ENCODE data around the gene CDCP2.

CDCP2 gene

DNA sequence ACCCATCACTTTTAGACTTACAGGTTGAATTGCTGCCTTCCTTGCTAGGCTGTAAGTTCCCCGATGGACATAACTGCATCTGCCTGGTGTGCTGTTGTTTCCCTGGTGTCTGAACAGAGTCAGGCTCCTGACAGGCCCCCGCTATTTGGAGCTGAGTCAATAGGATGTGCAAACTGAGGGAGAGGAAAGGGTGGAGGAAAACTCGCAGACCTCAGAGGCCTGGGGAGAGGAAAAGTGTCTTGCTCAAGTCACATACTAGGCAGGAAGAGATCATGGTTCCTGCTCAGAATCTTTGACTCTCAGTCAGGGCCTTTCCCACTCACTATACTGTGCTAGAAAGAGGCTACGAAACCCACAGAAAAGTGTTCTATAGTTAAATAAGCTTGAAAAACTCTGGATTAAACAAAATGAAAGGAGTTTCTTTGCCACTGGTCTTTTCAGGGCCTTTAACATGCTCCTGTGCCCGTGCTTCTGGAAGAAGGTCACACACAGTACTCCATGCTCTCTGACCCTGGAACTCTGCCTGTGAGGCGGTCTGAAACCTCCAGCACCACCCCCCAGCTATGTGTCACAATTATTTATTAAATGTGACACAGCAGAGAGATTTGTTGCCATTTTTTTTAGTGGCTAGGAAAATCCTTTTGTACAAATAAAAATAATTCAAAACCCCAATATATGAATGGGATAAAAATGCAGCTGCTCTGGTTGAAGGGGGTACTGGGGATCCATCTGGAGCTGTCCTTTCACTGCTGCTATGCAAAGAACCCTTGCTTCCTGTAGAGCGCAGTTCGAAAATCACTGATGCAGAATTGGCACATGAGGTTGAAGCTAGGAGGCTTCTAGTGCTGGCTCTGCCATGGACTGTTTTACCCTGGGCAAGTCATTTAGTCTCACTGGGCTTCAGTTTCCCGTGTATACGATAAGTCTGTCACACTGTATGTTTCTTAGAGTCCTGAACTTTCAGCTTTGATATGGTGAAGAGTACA is 20.1 kb upstream of the CDCP2 start:
- H3K9ac ChIP-seq (ENCODE audit: low read depth, low read length) = no peak overlapping the region

DNA sequence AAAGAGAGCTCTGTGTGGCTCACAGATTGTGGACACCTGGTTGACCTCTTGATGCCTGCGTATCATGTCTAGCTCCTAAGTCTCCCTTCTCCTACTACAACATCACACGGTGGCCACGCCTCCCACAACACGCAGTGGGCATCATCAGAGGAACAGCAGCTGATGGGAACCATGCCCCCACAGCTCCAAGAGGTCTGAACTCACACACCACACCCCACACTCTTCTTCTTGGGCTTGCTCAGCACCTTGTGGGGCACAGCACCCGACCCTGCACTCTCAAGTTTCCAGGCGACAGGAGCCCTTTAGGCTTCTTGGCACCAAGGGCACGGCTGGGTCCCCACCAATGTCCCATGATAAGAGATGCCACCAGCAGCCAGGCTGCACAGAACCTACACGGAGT is 18.8 kb upstream of the CDCP2 start:
- no peaks in the 10 kb centered on the region for H3K79me2 ChIP-seq (ENCODE audit: insufficient read depth, low read length)
- no peaks in the 10 kb centered on the region for H3K27me3 ChIP-seq (ENCODE audit: insufficient read depth, low read length, poor library complexity)
- H2AFZ ChIP-seq (ENCODE audit: low read depth, low read length) = no peak overlapping the region
- ATAC-seq (ENCODE audit: insufficient read depth, low read depth) = no peak
- no peaks in the 10 kb centered on the region for H3K4me1 ChIP-seq (ENCODE audit: insufficient read depth, low read length)
- no peak for DNase-seq
- no peak overlapping the region for H3K9ac ChIP-seq (ENCODE audit: low read depth, low read length)
- H3K27ac ChIP-seq (ENCODE audit: low read length) = no peak overlapping the region
- H3K4me3 ChIP-seq (ENCODE audit: low read depth in 1 of 2, low read length in 2 of 2) = no peak overlapping the region
- no peak overlapping the region for H3K4me2 ChIP-seq (ENCODE audit: insufficient read depth, low read length)
- TF ChIP-seq, protein P1, sequence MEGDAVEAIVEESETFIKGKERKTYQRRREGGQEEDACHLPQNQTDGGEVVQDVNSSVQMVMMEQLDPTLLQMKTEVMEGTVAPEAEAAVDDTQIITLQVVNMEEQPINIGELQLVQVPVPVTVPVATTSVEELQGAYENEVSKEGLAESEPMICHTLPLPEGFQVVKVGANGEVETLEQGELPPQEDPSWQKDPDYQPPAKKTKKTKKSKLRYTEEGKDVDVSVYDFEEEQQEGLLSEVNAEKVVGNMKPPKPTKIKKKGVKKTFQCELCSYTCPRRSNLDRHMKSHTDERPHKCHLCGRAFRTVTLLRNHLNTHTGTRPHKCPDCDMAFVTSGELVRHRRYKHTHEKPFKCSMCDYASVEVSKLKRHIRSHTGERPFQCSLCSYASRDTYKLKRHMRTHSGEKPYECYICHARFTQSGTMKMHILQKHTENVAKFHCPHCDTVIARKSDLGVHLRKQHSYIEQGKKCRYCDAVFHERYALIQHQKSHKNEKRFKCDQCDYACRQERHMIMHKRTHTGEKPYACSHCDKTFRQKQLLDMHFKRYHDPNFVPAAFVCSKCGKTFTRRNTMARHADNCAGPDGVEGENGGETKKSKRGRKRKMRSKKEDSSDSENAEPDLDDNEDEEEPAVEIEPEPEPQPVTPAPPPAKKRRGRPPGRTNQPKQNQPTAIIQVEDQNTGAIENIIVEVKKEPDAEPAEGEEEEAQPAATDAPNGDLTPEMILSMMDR (IDR thresholded peaks at IDR 0.05; ENCODE audit: borderline replicate concordance, extremely low read depth, low read length, poor library complexity, severe bottlenecking) = no peak
- TF ChIP-seq EZH2 (IDR thresholded peaks at IDR 0.05; ENCODE audit: borderline replicate concordance, low read depth, low read length, severe bottlenecking) = no peak
- H3K9me3 ChIP-seq (ENCODE audit: insufficient read depth, low read length, severe bottlenecking) = no peaks in the 10 kb centered on the region
- no peaks in the 10 kb centered on the region for H4K20me1 ChIP-seq (ENCODE audit: insufficient read depth, low read length)
- H3K36me3 ChIP-seq (ENCODE audit: insufficient read depth, low read length) = peaks cover 11% of the 10 kb centered on the region; the same call in 1 of the 2 replicates

More for the DNA sequence above, 20.1 kb upstream of the CDCP2 start:
- no peaks in the 10 kb centered on the region for H3K27me3 ChIP-seq (ENCODE audit: insufficient read depth, low read length, poor library complexity)
- H2AFZ ChIP-seq (ENCODE audit: low read depth, low read length) = no peak overlapping the region
- H3K4me1 ChIP-seq (ENCODE audit: insufficient read depth, low read length) = no peaks in the 10 kb centered on the region
- DNase-seq (no peak), ATAC-seq (ENCODE audit: insufficient read depth, low read depth) (no peak)
- H3K27ac ChIP-seq (ENCODE audit: low read length) = no peak overlapping the region
- TF ChIP-seq, protein P1 (IDR thresholded peaks at IDR 0.05; ENCODE audit: borderline replicate concordance, extremely low read depth, low read length, poor library complexity, severe bottlenecking) = no peak
- no peak for TF ChIP-seq EZH2 (IDR thresholded peaks at IDR 0.05; ENCODE audit: borderline replicate concordance, low read depth, low read length, severe bottlenecking)
- H3K79me2 ChIP-seq (ENCODE audit: insufficient read depth, low read length) = no peaks in the 10 kb centered on the region
- H3K36me3 ChIP-seq (ENCODE audit: insufficient read depth, low read length) = peaks cover 11% of the 10 kb centered on the region; the same call in 1 of the 2 replicates
- no peak overlapping the region for H3K4me3 ChIP-seq (ENCODE audit: low read depth in 1 of 2, low read length in 2 of 2)
- no peaks in the 10 kb centered on the region for H4K20me1 ChIP-seq (ENCODE audit: insufficient read depth, low read length)
- H3K9me3 ChIP-seq (ENCODE audit: insufficient read depth, low read length, severe bottlenecking) = no peaks in the 10 kb centered on the region
- no peak overlapping the region for H3K4me2 ChIP-seq (ENCODE audit: insufficient read depth, low read length)

DNA sequence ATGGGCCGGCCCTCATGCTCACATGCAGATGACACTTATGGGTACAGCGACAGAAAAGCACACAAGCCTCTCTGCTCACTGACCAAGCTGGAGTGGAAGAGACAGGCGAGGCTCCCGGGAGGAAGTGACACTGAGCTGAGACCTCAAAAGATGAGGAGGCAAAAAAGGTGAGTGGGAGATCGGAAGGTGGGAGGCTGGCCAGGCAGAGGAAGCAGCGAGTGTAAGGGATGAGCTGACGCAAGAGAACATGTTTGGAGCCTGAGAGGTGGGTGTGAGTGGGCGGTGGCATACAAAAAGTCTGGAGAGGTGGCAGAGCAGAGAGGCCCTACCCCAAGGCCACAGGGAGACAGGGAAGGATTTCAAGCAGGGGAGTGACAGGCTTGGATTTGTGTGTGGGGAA is 18.2 kb upstream of the CDCP2 start:
- Histone ChIP-seq H3K9me3 (ENCODE audit: insufficient read depth, low read length, severe bottlenecking) (no peaks in the 10 kb centered on the region), H4K20me1 (ENCODE audit: insufficient read depth, low read length) (no peaks in the 10 kb centered on the region), H3K4me2 (ENCODE audit: insufficient read depth, low read length) (no peak overlapping the region), H3K27ac (ENCODE audit: low read length) (no peak overlapping the region), H3K4me1 (ENCODE audit: insufficient read depth, low read length) (no peaks in the 10 kb centered on the region), H3K79me2 (ENCODE audit: insufficient read depth, low read length) (no peaks in the 10 kb centered on the region), H2AFZ (ENCODE audit: low read depth, low read length) (no peak overlapping the region), H3K36me3 (ENCODE audit: insufficient read depth, low read length) (peaks cover 11% of the 10 kb centered on the region; the same call in 1 of the 2 replicates), H3K4me3 (ENCODE audit: low read depth in 1 of 2, low read length in 2 of 2) (no peak overlapping the region), H3K27me3 (ENCODE audit: insufficient read depth, low read length, poor library complexity) (no peaks in the 10 kb centered on the region), H3K9ac (ENCODE audit: low read depth, low read length) (no peak overlapping the region)
- TF ChIP-seq, protein P1 (IDR thresholded peaks at IDR 0.05; ENCODE audit: borderline replicate concordance, extremely low read depth, low read length, poor library complexity, severe bottlenecking) = no peak
- no peak for TF ChIP-seq EZH2 (IDR thresholded peaks at IDR 0.05; ENCODE audit: borderline replicate concordance, low read depth, low read length, severe bottlenecking)
- DNase-seq (no peak), ATAC-seq (ENCODE audit: insufficient read depth, low read depth) (no peak)
